SU-DHL-6 (cell line): ENCODE measurements around the gene TMEM41A.

Source experiments
- H2AFZ ChIP-seq: fragments of 200-600 bp; sonication (generic); 2 replicates; pipeline ENCODE4 v1.6.1; 2014; ENCODE audit warnings: low read depth, mild to moderate bottlenecking, moderate library complexity, mixed read lengths, antibody characterized with exemption, low read length; ENCODE audit not compliant: severe bottlenecking
- H3F3A ChIP-seq: fragments of 200-600 bp; shearing (Covaris generic); 2 replicates; pipeline ENCODE4 v1.6.0; 2016; ENCODE audit warnings: antibody characterized with exemption, mild to moderate bottlenecking; ENCODE audit not compliant: insufficient read depth
- H3K27ac ChIP-seq: fragments of 200-600 bp; sonication (generic); 2 replicates; pipeline ENCODE4 v1.5.1; 2016; ENCODE audit warnings: low read depth, mild to moderate bottlenecking, low read length, moderate library complexity, mixed read lengths
- H3K27me3 ChIP-seq: fragments of 200-600 bp; sonication (generic), shearing (Covaris generic); 2 replicates; pipeline ENCODE4 v1.6.0; 2014; ENCODE audit warnings: mild to moderate bottlenecking, low read length
- H3K36me3 ChIP-seq: fragments of 200-600 bp; sonication (generic); 2 replicates; pipeline ENCODE4 v1.6.1; 2014; ENCODE audit warnings: mild to moderate bottlenecking, low read length, mixed read lengths
- H3K4me2 ChIP-seq: fragments of 300-600, 200-600 bp; shearing (Covaris generic), sonication (generic); 2 replicates; pipeline ENCODE4 v1.6.0; 2014; ENCODE audit warnings: low read length, low read depth, mild to moderate bottlenecking; ENCODE audit not compliant: poor library complexity, severe bottlenecking
- H3K4me3 ChIP-seq: fragments of 200-600 bp; sonication (generic); 2 replicates; pipeline ENCODE4 v1.5.1; 2014; ENCODE audit warnings: antibody characterized with exemption, low read length, mild to moderate bottlenecking, mixed read lengths; ENCODE audit not compliant: insufficient read depth, poor library complexity, severe bottlenecking
- H3K79me2 ChIP-seq: fragments of 200-600 bp; sonication (generic); 2 replicates; pipeline ENCODE4 v1.6.1; 2014; ENCODE audit warnings: mild to moderate bottlenecking, low read length, moderate library complexity; ENCODE audit not compliant: insufficient read depth
- H3K9ac ChIP-seq: fragments of 200-600 bp; sonication (generic); 2 replicates; pipeline ENCODE4 v1.7.0; 2014; ENCODE audit warnings: mild to moderate bottlenecking, low read length
- H3K9me2 ChIP-seq: fragments of 200-600 bp; sonication (generic); replicated peaks from 2 replicates; pipeline ENCODE4 v1.6.1; 2014; ENCODE audit warnings: low read length; ENCODE audit not compliant: insufficient read depth
- H3K9me3 ChIP-seq: fragments of 200-600 bp; sonication (generic); 2 replicates; pipeline ENCODE4 v1.6.1; 2014; ENCODE audit warnings: low read length, mixed read lengths; ENCODE audit not compliant: insufficient read depth
- H4K20me1 ChIP-seq: fragments of 200-600 bp; sonication (generic); 2 replicates; pipeline ENCODE4 v1.6.1; 2014; ENCODE audit warnings: low read depth, mild to moderate bottlenecking, antibody characterized with exemption, low read length, moderate library complexity, mixed read lengths
- EZH2phosphoT487 ChIP-seq: fragments of 200-600 bp; sonication (generic), shearing (Covaris generic); conservative IDR thresholded peaks from 2 replicates; pipeline ENCODE4 v1.6.1; 2018; ENCODE audit warnings: mild to moderate bottlenecking, antibody characterized with exemption, low read length, moderate library complexity, mixed read lengths
- TF ChIP-seq, protein P1 (sequence below): fragments of 200-600 bp; sonication (generic); IDR thresholded peaks from one replicate; pipeline ENCODE4 v1.5.1; 2017; ENCODE audit warnings: antibody characterized with exemption, mild to moderate bottlenecking, low read length, moderate library complexity; ENCODE audit not compliant: insufficient read depth, poor library complexity, severe bottlenecking

Gene TMEM41A

DNA sequence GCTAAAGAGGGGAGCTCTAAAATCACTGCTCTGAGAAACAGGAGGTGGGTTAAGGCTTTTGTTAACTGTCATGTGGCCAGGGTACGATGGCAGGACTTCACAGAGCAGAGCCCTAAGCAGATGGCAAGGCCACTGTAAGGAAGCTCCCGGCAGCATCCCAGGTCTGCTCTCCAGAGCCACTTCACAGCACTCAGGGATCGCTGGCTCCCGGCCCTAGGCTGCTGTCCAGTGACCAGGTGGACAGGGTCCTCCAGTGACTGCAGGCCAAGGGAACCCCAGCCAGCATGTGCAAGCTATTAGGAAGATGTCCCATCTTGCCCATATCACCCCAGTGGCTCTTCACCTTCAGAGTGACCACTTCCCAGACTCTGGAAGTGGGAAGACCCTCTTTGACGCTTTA, 10.4 kb downstream of the TMEM41A start:
- Histone ChIP-seq H4K20me1 (no peaks in the 10 kb centered on the region), H3K4me2 (no peak overlapping the region), H2AFZ (no peak overlapping the region), H3K36me3 (no peaks in the 10 kb centered on the region), H3F3A (no peaks in the 10 kb centered on the region), H3K9me2 (no peaks in the 10 kb centered on the region), H3K9ac (no peak overlapping the region), H3K4me3 (no peak overlapping the region), H3K27me3 (no peaks in the 10 kb centered on the region), H3K9me3 (no peaks in the 10 kb centered on the region), H3K79me2 (no peaks in the 10 kb centered on the region), H3K27ac (no peak overlapping the region)
- TF ChIP-seq, protein P1, sequence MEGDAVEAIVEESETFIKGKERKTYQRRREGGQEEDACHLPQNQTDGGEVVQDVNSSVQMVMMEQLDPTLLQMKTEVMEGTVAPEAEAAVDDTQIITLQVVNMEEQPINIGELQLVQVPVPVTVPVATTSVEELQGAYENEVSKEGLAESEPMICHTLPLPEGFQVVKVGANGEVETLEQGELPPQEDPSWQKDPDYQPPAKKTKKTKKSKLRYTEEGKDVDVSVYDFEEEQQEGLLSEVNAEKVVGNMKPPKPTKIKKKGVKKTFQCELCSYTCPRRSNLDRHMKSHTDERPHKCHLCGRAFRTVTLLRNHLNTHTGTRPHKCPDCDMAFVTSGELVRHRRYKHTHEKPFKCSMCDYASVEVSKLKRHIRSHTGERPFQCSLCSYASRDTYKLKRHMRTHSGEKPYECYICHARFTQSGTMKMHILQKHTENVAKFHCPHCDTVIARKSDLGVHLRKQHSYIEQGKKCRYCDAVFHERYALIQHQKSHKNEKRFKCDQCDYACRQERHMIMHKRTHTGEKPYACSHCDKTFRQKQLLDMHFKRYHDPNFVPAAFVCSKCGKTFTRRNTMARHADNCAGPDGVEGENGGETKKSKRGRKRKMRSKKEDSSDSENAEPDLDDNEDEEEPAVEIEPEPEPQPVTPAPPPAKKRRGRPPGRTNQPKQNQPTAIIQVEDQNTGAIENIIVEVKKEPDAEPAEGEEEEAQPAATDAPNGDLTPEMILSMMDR: no peak

DNA sequence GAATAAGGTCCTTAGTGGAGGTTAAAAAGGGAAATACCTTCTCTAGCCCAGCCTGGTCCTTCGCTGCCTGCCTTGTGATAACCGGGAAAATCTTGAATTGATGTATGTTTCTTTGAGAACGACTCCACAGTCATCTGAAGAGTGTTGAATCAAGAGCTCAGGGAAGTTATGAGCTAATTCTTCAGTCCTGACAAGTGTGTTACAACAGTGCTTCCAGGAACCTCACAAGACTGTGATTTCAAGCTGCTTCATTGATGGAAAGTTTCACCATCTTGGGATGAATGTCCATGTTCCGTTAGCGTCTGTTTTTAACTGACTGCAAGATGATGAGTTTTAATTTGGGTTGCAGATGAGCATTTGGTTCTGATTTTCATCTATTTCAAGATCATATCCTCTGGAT, 12.4 kb downstream of the TMEM41A start:
- Histone ChIP-seq H3K4me3 (no peak overlapping the region), H3K9ac (no peak overlapping the region), H3K27me3 (no peaks in the 10 kb centered on the region), H3K4me2 (no peak overlapping the region), H3K27ac (no peak overlapping the region), H3K79me2 (no peaks in the 10 kb centered on the region), H3K36me3 (no peaks in the 10 kb centered on the region), H3K9me3 (no peaks in the 10 kb centered on the region), H3F3A (no peaks in the 10 kb centered on the region), H4K20me1 (no peaks in the 10 kb centered on the region), H2AFZ (no peak overlapping the region), H3K9me2 (no peaks in the 10 kb centered on the region)
- no peak for TF ChIP-seq EZH2phosphoT487
- TF ChIP-seq, protein P1: no peak

DNA sequence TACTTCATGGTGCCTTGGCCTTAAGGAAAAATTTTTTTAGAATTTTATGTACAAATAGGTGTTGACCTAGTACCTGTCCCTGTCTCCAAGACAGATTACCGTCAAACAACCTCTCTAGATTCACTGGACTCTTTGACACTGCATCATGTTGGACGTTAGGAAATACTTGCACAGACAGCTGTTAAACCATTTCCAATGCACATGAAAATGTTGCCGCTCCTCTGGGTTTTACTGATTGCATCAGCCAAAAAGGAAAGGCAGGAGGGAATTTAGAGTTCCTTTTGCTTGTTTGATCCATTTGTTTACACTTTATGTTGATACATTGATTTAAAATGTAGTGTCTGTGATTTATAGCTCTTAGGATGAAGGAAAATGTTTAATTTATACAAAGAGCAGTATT, 14.5 kb downstream of the TMEM41A start:
- no peak overlapping the region for H2AFZ ChIP-seq
- no peak overlapping the region for H3K27ac ChIP-seq
- no peaks in the 10 kb centered on the region for H3K9me3 ChIP-seq
- H3K36me3 ChIP-seq: no peaks in the 10 kb centered on the region
- no peaks in the 10 kb centered on the region for H3K79me2 ChIP-seq
- no peaks in the 10 kb centered on the region for H3K9me2 ChIP-seq
- no peaks in the 10 kb centered on the region for H4K20me1 ChIP-seq
- H3K27me3 ChIP-seq: no peaks in the 10 kb centered on the region
- no peaks in the 10 kb centered on the region for H3F3A ChIP-seq
- no peak overlapping the region for H3K9ac ChIP-seq
- H3K4me2 ChIP-seq: no peak overlapping the region
- H3K4me3 ChIP-seq: no peak overlapping the region
- TF ChIP-seq, protein P1: no peak
- TF ChIP-seq EZH2phosphoT487: no peak

DNA sequence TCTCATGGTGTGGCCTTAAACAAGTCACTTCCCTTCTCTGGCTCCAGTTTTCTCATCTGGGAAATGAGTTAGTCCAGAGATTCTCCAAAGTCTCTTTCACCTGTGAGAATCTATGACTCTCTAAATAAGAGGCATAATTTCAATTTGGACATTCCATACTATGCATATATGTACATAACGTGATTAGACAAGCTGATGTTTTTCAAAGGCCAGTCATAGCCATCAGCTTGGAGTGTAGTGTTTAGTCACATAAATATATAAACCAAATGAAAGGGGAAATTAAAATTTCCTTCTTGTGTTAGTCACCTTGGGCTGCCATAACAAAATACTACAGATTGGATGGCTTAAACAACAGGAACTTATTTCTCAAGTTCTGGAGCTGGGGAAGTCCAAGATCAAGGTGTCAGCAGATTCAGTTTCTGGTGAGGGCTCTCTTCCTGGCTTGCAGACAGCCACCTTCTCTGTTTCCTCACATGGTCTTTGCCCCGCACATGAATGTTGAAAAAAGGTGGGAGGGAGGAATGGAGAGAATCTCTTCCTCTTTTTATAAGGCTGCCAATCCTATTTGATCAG, 19.4 kb downstream of the TMEM41A start:
- no peak for TF ChIP-seq EZH2phosphoT487
- TF ChIP-seq, protein P1: no peak
- Histone ChIP-seq H3K4me2 (no peak overlapping the region), H4K20me1 (no peaks in the 10 kb centered on the region), H3K27me3 (no peaks in the 10 kb centered on the region), H3K36me3 (no peaks in the 10 kb centered on the region), H2AFZ (no peak overlapping the region), H3F3A (no peaks in the 10 kb centered on the region), H3K9me3 (no peaks in the 10 kb centered on the region), H3K9ac (no peak overlapping the region), H3K79me2 (no peaks in the 10 kb centered on the region), H3K4me3 (no peak overlapping the region), H3K27ac (no peak overlapping the region), H3K9me2 (no peaks in the 10 kb centered on the region)
